PC-9 (cell line): ENCODE results near the gene SSBP2. TPM values are rescaled to one million over a fixed set of nuclear protein-coding genes. Genes with fewer than 3 reads are reported as not detected.

ENCODE experiments used
- BruUV-seq: library from RNA; stranded (reverse); fragments of 400-500 nt; replicated peaks from 2 replicates; lab custom pipeline; 2021; lab: Mats Ljungman, UMichigan
- CTCF ChIA-PET: fragments of 300-600 bp; sonication (Branson Sonifier 250); formaldehyde crosslinking; loops from one replicate; lab custom pipeline; 2022; ENCODE audit warnings: antibody characterized with exemption; lab: Charles Lee
- POLR2A ChIA-PET: fragments of 300-600 bp; sonication (Branson Sonifier 250); formaldehyde crosslinking; loops from one replicate; lab custom pipeline; 2022; ENCODE audit warnings: antibody characterized with exemption; ENCODE audit not compliant: unreplicated experiment; lab: Charles Lee
- DNase-seq, 2 experiments: peaks; one replicate each; pipeline versions ENCODE4 v3.0.0 to v3.0.0-alpha.2; 2015 to 2022; ENCODE audit warnings: mixed read lengths in 1 of 2
- H2AFZ ChIP-seq: fragments of 200-600 bp; sonication (generic); 2 replicates; pipeline ENCODE4 v1.8.1; 2017; ENCODE audit warnings: antibody characterized with exemption
- H3F3A ChIP-seq: fragments of 200-600 bp; sonication (generic); 2 replicates; pipeline ENCODE4 v1.8.1; 2017; ENCODE audit warnings: antibody characterized with exemption, mild to moderate bottlenecking, low read depth; ENCODE audit not compliant: insufficient read depth
- H3K27ac ChIP-seq: fragments of 200-600 bp; sonication (generic); 2 replicates; pipeline ENCODE4 v1.6.1; 2016; ENCODE audit warnings: mixed run types
- H3K27me3 ChIP-seq: fragments of 200-600 bp; sonication (generic); 2 replicates; pipeline ENCODE4 v1.6.1; 2016; ENCODE audit warnings: low read depth, mixed run types; ENCODE audit not compliant: insufficient read depth
- H3K36me3 ChIP-seq: fragments of 200-600 bp; sonication (generic); 2 replicates; pipeline ENCODE4 v1.6.1; 2016; ENCODE audit warnings: low read depth, mixed run types
- H3K4me1 ChIP-seq: fragments of 200-600 bp; sonication (generic); replicated peaks from 2 replicates; pipeline ENCODE4 v1.6.1; 2016; ENCODE audit warnings: mixed run types; ENCODE audit not compliant: insufficient read depth
- H3K4me2 ChIP-seq: fragments of 200-600 bp; sonication (generic); 2 replicates; pipeline ENCODE4 v1.6.1; 2017; ENCODE audit warnings: mixed run types
- H3K4me3 ChIP-seq: fragments of 200-600 bp; sonication (generic); 2 replicates; pipeline ENCODE4 v1.6.1; 2016; ENCODE audit warnings: mixed run types
- H3K79me2 ChIP-seq: fragments of 200-600 bp; sonication (generic); 2 replicates; pipeline ENCODE4 v1.6.1; 2017; ENCODE audit warnings: low read depth, mixed run types
- H3K9me2 ChIP-seq: fragments of 200-600 bp; sonication (generic); 2 replicates; pipeline ENCODE4 v1.8.1; 2017; ENCODE audit warnings: mild to moderate bottlenecking; ENCODE audit not compliant: insufficient read depth
- H3K9me3 ChIP-seq: fragments of 200-600 bp; sonication (generic); 2 replicates; pipeline ENCODE4 v1.8.1; 2016; ENCODE audit warnings: low read depth; ENCODE audit not compliant: insufficient read depth
- H4K20me1 ChIP-seq: fragments of 200-600 bp; sonication (generic); 2 replicates; pipeline ENCODE4 v1.8.1; 2017; ENCODE audit not compliant: insufficient read depth
- CTCF ChIP-seq: fragments of 200-600 bp; sonication (generic); conservative IDR thresholded peaks from 2 replicates; pipeline ENCODE4 v1.6.1; 2017; ENCODE audit warnings: mixed run types, antibody characterized with exemption, mild to moderate bottlenecking, moderate library complexity
- EZH2 ChIP-seq: fragments of 200-600 bp; sonication (generic); IDR thresholded peaks from 2 replicates; pipeline ENCODE4 v1.8.0; 2017; ENCODE audit warnings: antibody characterized with exemption, low read depth
- intact Hi-C: fragments of 100-400 bp; cut with micrococcal nuclease; formaldehyde crosslinking; loops from one replicate; pipeline ENCODE4 v1.10.0; 2022; ENCODE audit not compliant: unreplicated experiment
- total RNA-seq: library from RNA; stranded (reverse); gene quantifications from 2 replicates; pipeline ENCODE4 v1.2.3, GENCODE V29; 2021

Gene SSBP2
- total RNA-seq, 1 experiment from 2014 or later: 6.4 TPM

DNA sequence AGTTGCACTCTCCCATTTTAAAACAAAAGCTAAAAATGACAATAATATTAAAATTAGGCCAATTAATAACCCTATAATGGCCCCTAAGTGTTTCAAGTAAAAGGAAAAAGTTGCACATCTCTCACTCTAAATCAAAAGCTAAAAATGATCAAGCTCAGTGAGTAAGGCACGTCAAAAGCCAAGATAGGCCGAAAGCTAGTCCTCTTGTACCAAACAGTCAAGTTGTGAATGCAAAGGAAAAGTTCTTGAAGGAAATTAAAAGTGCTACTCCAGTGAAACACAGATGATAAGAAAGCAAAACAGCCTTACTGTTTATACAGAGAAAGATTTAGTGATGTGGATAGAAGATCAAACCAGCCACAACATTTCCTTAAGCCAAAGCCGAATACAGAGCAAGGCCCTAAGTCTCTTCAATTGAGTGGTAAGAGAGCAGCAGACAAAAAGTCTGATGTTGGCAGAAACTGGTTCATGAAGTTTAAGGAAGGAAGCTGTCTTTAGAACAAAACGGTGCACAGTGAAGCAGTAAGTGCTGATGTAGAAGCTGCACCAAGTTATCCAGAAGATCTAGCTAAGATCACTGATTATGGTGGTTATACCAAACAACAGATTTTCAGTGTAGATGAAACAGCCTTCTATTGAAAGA is 212.9 kb downstream of the SSBP2 start:
- H4K20me1 ChIP-seq: no peaks in the 10 kb centered on the region
- no peaks in the 10 kb centered on the region for H3K79me2 ChIP-seq
- ChIA-PET CTCF (no interaction called here), POLR2A (no interaction called here)
- TF ChIP-seq EZH2: no peak
- no peak for TF ChIP-seq CTCF
- no peaks in the 10 kb centered on the region for H3K9me3 ChIP-seq
- H3K4me3 ChIP-seq: no peak overlapping the region
- no peak overlapping the region for H2AFZ ChIP-seq
- no peaks in the 10 kb centered on the region for H3K4me1 ChIP-seq
- intact Hi-C loops: no loop called here
- H3K9me2 ChIP-seq: no peaks in the 10 kb centered on the region
- H3K36me3 ChIP-seq: no peaks in the 10 kb centered on the region
- no TSS peak for BruUV-seq
- no peak for DNase-seq
- H3K4me2 ChIP-seq: no peak overlapping the region
- no peak overlapping the region for H3K27ac ChIP-seq
- H3K27me3 ChIP-seq: no peaks in the 10 kb centered on the region
- no peaks in the 10 kb centered on the region for H3F3A ChIP-seq

DNA sequence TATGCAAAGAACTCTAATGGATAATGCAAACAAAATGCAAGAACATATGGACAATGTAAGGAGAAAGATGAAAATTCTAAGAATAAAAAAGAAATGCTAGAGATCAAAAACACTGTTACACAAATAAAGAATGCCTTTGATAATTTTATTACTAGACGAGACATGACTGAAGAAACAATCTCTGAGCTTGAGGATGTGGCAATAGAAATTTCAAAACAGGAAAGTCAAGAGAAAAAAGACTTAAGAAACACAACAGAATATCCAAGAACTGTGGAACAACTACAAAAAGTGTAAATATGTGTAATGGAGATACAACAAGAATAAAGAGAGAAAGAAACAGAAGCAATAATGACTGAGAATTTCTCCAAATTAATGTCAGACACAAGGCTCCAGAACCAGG is 216.5 kb downstream of the SSBP2 start:
- Histone ChIP-seq H3K27me3 (no peaks in the 10 kb centered on the region), H3K79me2 (no peaks in the 10 kb centered on the region), H3K9me2 (0 out of 2 replicates have a peak, but pooled peaks cover 6% of the 10 kb centered on the region), H3K9me3 (no peaks in the 10 kb centered on the region), H4K20me1 (no peaks in the 10 kb centered on the region), H3K36me3 (no peaks in the 10 kb centered on the region), H3K4me2 (no peak overlapping the region), H3K4me3 (no peak overlapping the region), H3K4me1 (no peaks in the 10 kb centered on the region), H2AFZ (no peak overlapping the region), H3F3A (no peaks in the 10 kb centered on the region; the same call in 1 of the 2 replicates), H3K27ac (no peak overlapping the region)
- CTCF ChIA-PET: no interaction called here
- POLR2A ChIA-PET: no interaction called here
- no TSS peak for BruUV-seq
- no peak for DNase-seq
- TF ChIP-seq CTCF (no peak), EZH2 (no peak)
- intact Hi-C loops: no loop called here

GRCh38 chr5:81533629-81534405 is 217.1 kb downstream of the SSBP2 start:
- H3K36me3 ChIP-seq: no peaks in the 10 kb centered on the region
- H3K4me3 ChIP-seq: no peak overlapping the region
- no peaks in the 10 kb centered on the region for H3K9me3 ChIP-seq
- 0 out of 2 replicates have a peak, but pooled peaks cover 6% of the 10 kb centered on the region for H3K9me2 ChIP-seq
- no TSS peak for BruUV-seq
- TF ChIP-seq EZH2: no peak
- no peak for TF ChIP-seq CTCF
- H4K20me1 ChIP-seq: no peaks in the 10 kb centered on the region
- H3F3A ChIP-seq: no peaks in the 10 kb centered on the region; the same call in 1 of the 2 replicates
- no peak overlapping the region for H3K4me2 ChIP-seq
- intact Hi-C loops: no loop called here
- no peak overlapping the region for H3K27ac ChIP-seq
- DNase-seq: no peak
- H3K4me1 ChIP-seq: no peaks in the 10 kb centered on the region
- POLR2A ChIA-PET: no interaction called here
- CTCF ChIA-PET: no interaction called here
- H3K27me3 ChIP-seq: no peaks in the 10 kb centered on the region
- no peak overlapping the region for H2AFZ ChIP-seq
- H3K79me2 ChIP-seq: no peaks in the 10 kb centered on the region
